MG63 (cell line): ENCODE results near the gene ARHGAP6. TPM values are rescaled to one million over a fixed set of nuclear protein-coding genes. Genes with fewer than 3 reads are reported as not detected.
"Not testable (repeated sequence)": the region's sequence is repeated elsewhere in the genome, so short reads cannot be mapped to it uniquely, and the experiment has no call there.

ENCODE experiments used
- DNase-seq: peaks from one replicate; pipeline ENCODE4 v3.0.0-alpha.2; 2020
- H3K27me3 ChIP-seq: fragments of 250-450 bp; sonication (Bioruptor Pico); 2 replicates; pipeline ENCODE4 v1.5.1; 2020; ENCODE audit warnings: mild to moderate bottlenecking, moderate library complexity
- H3K36me3 ChIP-seq: fragments of 250-450 bp; sonication (Bioruptor Pico); 2 replicates; pipeline ENCODE4 v1.5.1; 2020; ENCODE audit warnings: mild to moderate bottlenecking, moderate library complexity
- H3K4me3 ChIP-seq: fragments of 250-450 bp; sonication (Bioruptor Pico); 2 replicates; pipeline ENCODE4 v1.5.1; 2020; ENCODE audit warnings: mild to moderate bottlenecking, moderate library complexity
- H3K9me3 ChIP-seq: fragments of 250-450 bp; sonication (Bioruptor Pico); 2 replicates; pipeline ENCODE4 v1.5.1; 2020; ENCODE audit warnings: mild to moderate bottlenecking, moderate library complexity
- total RNA-seq: library from RNA; depleted of rRNA; stranded (reverse); fragments of >200 nt; shearing (Covaris generic); gene quantifications from 2 replicates; pipeline ENCODE4 v1.2.3, GENCODE V29; 2014; ENCODE audit warnings: low replicate concordance

The ARHGAP6 gene
- total RNA-seq, 1 experiment from 2014 or later: 0.10 TPM

DNA sequence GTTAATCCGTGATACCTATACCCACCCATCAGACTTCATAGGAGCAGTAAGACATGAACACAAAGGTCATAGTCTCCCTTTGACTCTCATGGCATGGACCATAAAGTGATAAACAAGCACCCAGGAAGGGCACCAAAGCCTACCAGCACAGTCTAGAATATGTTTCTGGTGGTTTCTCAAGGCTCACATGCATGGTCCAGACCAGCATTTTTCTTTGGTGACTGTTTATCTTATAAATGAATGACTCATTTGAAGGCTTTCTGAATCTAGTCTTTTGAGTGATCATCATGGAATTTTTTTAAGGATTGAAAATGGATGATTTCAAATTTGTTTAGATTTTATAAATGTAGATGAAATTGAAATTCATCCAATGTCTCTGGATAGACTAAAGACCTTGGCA, 404.5 kb downstream of the ARHGAP6 start:
- H3K27me3 ChIP-seq: no peaks in the 10 kb centered on the region
- H3K4me3 ChIP-seq: no peak overlapping the region
- H3K36me3 ChIP-seq: no peaks in the 10 kb centered on the region
- peak; percentile 41 for DNase-seq
- no peaks in the 10 kb centered on the region for H3K9me3 ChIP-seq

DNA sequence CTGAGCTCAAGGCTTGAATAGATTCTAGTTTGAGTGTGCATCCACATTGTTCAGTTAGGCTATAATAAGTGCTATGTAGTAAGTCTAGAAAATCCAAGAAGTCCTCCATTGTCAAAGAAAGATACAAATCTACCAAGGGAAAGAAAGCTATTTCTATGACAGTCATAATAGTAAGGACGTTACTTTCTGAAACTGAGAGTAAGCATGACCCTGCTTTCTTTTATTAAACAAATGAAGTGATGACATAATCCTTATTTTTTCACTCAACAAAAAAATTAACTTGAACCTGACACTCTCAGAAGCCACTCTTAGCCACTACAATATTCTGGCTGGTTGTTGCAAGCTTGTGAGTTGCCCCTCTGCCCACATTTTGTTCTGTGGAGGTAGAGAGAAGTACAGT, 406.3 kb downstream of the ARHGAP6 start:
- no peak for DNase-seq
- no peak overlapping the region for H3K4me3 ChIP-seq
- no peaks in the 10 kb centered on the region for H3K27me3 ChIP-seq
- no peaks in the 10 kb centered on the region for H3K36me3 ChIP-seq
- no peaks in the 10 kb centered on the region for H3K9me3 ChIP-seq

DNA sequence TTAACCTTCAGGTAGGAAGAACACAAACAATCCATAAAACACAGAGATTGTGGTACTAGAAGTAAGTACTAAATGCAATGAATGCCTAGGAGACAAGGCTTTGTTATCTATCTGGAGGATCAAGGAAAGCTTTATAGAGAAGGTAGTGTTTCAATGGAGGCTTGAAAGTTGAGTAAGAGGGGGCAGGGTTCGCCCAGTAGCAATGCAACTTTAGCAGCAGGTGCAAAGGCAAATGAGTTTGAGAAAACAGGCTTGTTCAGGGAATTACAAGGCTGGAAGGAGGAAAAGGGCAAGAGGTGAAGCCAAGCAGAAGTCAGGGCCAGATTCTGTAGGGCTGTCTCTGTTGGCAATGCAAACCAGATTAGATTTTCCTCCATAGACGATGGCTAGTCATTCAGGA, 408.0 kb downstream of the ARHGAP6 start:
- Histone ChIP-seq H3K36me3 (no peaks in the 10 kb centered on the region), H3K4me3 (no peak overlapping the region), H3K9me3 (no peaks in the 10 kb centered on the region), H3K27me3 (no peaks in the 10 kb centered on the region)
- DNase-seq: no peak

DNA sequence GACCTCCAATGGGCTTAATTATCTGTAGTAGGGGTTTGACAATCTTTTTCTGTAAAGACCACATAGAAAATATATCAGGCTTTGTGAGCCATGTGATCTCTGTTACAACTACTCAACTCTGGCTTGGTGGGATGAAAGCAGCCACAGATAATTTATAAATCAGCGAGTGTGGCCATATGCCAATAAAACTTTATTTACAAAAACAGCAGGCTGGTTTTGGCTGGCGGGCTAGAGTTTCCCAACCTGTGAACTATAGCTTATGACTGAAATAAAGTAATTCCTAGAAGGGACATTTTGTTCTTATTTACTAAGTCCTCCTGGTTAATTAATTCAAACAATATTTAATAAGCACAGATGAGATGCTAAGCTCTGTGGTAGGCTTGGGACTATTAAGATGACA, 408.4 kb downstream of the ARHGAP6 start:
- no peaks in the 10 kb centered on the region for H3K27me3 ChIP-seq
- H3K36me3 ChIP-seq: no peaks in the 10 kb centered on the region
- no peak overlapping the region for H3K4me3 ChIP-seq
- H3K9me3 ChIP-seq: no peaks in the 10 kb centered on the region
- no peak for DNase-seq

DNA sequence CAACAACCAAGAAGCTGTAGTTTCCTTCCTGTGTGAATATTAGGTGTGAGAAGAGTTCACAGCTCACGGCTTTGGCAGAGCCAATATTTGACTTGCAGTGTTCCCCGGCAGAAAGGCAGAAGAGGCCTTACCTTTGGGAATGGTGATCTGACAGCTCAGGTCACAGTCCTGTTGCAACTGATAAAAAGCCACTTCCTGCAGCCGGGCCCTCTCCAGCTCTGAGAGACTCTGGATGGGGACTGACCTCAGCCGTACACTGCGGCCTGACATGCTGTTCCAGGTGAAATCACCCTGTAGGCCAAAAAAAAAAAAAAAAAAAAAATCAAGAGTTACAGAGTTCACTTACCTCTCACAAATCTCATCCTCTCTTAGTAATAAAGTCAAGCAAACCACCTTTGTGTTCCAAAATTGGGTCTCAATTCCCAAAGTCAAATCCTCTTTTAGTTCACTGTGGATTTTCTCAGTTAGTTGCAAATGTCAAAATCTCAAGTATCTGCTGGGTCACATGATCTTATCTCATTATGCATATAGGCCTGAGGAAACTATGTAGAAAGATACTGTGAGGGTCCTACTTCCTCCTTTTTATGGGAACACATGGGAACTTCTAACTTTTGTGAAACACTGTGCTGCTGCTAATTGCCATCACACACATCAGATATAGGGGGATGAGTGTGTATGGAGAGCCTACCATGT, 411.2 kb downstream of the ARHGAP6 start:
- no peak for DNase-seq
- no peaks in the 10 kb centered on the region for H3K27me3 ChIP-seq
- no peak overlapping the region for H3K4me3 ChIP-seq
- H3K36me3 ChIP-seq: no peaks in the 10 kb centered on the region
- H3K9me3 ChIP-seq: no peaks in the 10 kb centered on the region

DNA sequence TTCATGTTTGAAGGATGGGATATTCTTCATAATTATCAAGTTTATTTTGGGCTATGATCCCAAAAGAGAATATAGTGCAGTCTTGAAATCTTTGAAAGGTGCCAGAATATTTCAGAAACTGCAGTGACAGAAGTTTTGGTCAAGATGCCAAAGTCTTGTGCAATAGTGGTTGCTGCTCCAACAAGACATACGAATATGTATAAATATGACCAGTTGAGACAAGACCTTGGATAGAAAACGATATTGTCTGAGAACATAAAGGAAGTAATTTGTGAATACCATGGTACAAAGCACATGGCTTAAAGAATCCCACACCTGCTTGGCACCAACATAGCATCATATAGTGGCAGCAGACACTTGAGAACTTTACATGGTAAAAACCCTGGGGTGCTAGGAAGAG, 421.1 kb downstream of the ARHGAP6 start:
- H3K9me3 ChIP-seq: no peaks in the 10 kb centered on the region
- peak; percentile 19 for DNase-seq
- no peak overlapping the region for H3K4me3 ChIP-seq
- H3K36me3 ChIP-seq: no peaks in the 10 kb centered on the region
- H3K27me3 ChIP-seq: no peaks in the 10 kb centered on the region

DNA sequence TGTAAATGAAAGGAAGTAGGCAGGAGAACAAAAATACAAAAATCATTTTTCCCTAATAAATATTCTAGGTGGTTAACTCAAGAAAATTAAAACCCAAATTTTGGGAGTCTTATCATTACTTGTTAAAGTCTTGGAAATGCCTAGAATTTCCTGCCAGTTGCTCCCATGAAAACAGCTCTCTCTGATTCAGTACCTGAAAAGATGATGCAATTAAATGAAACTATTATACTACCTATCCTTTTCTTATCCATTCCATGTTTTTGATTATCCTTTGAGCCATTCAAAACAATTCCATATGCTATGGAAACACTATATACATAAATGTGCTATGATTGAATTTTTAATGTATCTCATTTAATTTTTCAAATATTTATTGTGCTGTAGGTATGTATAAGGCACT, 423.0 kb downstream of the ARHGAP6 start:
- no peaks in the 10 kb centered on the region for H3K36me3 ChIP-seq
- H3K9me3 ChIP-seq: no peaks in the 10 kb centered on the region
- no peak for DNase-seq
- no peaks in the 10 kb centered on the region for H3K27me3 ChIP-seq
- no peak overlapping the region for H3K4me3 ChIP-seq

DNA sequence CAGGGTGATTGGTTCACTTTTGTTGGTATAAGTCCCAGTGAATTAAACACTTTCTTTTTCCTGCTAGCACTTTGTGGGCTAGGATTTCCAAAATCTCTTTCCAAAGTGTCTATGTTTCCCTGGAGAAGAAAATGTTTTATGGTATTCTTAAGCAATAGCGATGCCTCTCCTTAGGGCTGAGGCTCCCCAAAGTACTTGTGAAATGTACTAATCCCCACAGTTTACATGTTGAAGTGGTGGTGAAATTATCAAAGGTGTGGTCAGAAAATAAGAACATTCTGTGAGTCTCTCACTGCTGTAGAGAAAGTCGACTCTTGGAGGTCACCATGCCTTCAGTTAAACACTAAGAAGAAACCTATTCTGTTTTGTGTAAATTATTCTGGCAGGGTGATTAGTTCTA, 424.0 kb downstream of the ARHGAP6 start:
- Histone ChIP-seq H3K36me3 (no peaks in the 10 kb centered on the region), H3K27me3 (no peaks in the 10 kb centered on the region), H3K9me3 (no peaks in the 10 kb centered on the region), H3K4me3 (no peak overlapping the region)
- no peak for DNase-seq

DNA sequence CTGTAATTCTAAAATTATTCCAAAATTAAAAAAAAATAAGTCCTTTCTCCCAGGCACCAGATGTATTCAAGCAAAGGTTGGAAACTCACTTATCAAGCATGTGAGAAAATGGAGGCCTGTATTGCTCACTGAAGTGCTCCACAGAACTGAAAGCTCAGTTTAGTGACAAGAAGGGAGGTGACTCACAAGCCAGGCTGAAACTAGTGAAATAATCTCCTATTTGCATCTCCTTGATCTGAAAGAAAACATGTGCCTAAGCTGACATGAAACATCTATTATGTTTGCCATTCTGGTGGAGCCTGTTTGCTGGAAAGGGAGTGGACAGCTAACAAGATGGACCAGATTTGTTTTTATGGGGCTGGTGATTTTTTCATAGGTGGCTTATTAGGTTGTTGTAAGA, 426.5 kb downstream of the ARHGAP6 start:
- Histone ChIP-seq H3K27me3 (no peaks in the 10 kb centered on the region), H3K9me3 (no peaks in the 10 kb centered on the region), H3K4me3 (no peak overlapping the region), H3K36me3 (no peaks in the 10 kb centered on the region)
- DNase-seq: no peak

DNA sequence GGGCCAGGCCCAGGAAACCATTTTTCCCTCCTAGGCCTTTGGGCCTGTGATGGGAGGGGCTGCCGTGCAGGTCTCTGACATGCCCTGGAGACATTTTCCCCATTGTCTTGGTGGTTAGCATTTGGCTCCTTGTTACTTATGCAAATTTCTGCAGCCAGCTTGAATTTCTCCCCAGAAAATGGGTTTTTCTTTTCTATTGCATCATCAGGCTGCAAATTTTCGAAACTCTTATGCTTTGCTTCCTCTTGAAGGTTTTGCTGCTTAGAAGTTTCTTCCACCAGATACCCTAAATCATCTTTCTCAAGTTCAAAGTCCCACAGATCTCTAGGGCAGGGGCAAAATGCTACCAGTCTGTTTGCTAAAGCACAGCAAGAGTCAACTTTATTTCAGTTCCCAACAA, 430.3 kb downstream of the ARHGAP6 start:
- not testable (repeated sequence) for H3K9me3 ChIP-seq, H3K36me3 ChIP-seq, H3K4me3 ChIP-seq, DNase-seq, H3K27me3 ChIP-seq

DNA sequence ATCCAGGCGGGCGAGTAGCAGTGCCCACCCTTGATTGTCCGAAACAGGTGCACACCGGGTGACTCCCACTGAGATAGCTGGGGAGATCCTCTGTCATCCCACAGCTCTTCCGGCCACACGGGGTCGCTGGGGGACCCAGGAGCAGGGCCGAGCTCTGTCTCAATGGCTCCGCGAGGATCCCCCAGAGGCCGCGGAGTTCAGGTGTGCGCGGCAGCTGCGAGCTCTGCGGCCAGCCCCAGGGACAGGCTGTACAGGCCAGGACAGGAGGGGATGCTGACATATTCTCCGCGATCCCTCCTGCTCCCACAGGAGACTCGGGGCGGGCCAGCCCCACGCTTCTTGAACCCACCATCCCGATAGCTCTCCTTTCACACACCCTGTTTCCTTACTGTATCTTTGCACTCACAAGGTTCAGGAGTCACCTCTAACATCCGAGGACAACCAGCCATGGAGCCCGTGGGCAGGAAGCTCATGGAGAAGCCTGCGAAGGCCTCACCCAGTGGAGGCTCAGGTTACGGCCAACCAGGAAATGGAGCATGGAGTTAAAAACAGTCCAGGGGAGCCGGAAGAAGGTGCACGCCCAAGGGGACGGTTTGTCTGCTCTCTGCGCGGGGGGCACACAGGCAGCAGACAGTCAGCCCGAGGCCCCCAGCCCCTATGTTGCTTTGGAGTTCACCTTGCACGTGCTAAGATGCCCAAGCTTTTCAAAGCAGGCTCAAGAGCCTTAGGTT, 450.4 kb downstream of the ARHGAP6 start:
- Histone ChIP-seq H3K27me3 (no peaks in the 10 kb centered on the region), H3K36me3 (no peaks in the 10 kb centered on the region), H3K9me3 (no peaks in the 10 kb centered on the region), H3K4me3 (no peak overlapping the region)
- DNase-seq: no peak

DNA sequence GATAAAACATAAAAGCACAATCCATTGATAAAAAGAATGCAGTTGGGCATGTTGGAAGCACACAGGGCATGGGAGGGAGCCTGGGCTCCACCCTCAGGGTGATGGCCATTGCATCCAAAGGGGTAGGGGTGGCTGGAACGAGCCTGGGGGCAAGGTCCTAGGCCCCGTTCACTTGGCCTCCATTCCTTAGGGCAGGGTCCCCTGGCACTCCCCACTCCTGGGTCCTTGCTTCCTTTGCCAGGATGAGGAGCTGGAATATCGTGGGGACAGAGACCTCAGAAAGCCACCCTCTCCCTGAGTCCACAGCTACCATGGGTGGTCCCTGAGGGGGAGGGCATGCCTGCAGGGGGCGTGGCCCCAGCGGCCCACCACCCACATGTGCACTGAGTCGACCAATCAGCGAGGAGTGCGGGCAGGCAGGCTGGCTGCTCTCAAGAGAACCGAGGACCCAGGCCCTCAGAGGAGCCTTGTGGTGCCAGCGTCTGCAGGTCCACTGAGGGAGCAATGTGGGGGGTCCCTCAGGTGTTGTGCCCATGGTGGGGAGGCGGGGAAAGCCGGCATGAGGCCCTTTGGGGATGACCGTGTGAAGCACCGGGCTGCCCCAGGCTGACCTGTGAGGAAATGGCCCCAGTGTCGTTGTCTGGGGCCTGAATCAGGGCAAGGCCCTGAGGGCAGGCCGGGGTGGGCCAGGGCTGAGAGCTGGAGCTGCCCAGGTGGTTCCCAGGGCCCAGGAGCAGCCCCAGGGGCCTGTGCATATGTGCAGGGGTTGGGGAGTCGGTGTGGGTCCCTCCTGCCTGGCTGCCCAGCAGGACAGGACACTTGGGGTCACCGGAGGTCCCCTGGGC, 451.2 kb downstream of the ARHGAP6 start:
- no peaks in the 10 kb centered on the region for H3K36me3 ChIP-seq
- H3K4me3 ChIP-seq: no peak overlapping the region
- H3K27me3 ChIP-seq: no peaks in the 10 kb centered on the region
- no peaks in the 10 kb centered on the region for H3K9me3 ChIP-seq
- no peak for DNase-seq

DNA sequence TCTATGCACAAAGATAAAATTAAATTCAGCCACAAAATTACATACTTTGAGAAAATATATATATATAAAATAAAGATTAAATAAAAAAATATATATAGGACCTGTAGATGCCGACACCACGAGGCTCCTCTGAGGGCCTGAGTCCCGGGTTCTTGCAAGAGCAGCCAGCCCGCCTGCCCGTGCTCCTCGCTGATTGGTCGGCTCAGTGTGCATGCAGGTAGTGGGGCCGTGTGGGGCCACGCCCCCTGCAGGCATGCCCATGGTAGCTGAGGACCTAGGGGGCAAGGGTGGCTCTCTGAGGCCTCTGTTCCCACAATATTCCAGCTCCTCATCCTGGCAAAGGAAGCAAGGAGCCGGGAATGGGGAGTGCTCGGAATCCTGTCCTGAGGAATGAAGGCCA, 453.0 kb downstream of the ARHGAP6 start:
- Histone ChIP-seq H3K4me3 (no peak overlapping the region), H3K36me3 (no peaks in the 10 kb centered on the region), H3K27me3 (no peaks in the 10 kb centered on the region), H3K9me3 (no peaks in the 10 kb centered on the region)
- no peak for DNase-seq

DNA sequence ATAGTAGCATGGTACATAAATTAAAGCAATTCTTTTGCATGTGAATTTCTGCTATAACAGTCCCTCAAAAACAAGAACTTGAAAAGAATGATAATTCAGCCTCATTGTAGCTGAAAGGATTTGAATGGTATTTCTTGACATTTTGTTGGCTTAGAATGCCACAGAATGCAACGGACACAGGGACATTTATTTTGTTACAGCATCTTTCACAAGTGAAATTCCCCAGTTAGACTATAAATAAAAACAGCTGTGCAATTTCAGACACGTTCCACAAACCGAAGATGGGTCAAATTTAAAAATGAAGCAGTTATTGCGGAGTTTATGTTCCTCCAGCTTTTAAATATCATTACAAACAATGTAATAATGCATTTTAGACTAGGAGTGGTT, 455.3 kb downstream of the ARHGAP6 start:
- H3K36me3 ChIP-seq: no peaks in the 10 kb centered on the region
- no peaks in the 10 kb centered on the region for H3K9me3 ChIP-seq
- H3K4me3 ChIP-seq: no peak overlapping the region
- DNase-seq: no peak
- H3K27me3 ChIP-seq: no peaks in the 10 kb centered on the region

DNA sequence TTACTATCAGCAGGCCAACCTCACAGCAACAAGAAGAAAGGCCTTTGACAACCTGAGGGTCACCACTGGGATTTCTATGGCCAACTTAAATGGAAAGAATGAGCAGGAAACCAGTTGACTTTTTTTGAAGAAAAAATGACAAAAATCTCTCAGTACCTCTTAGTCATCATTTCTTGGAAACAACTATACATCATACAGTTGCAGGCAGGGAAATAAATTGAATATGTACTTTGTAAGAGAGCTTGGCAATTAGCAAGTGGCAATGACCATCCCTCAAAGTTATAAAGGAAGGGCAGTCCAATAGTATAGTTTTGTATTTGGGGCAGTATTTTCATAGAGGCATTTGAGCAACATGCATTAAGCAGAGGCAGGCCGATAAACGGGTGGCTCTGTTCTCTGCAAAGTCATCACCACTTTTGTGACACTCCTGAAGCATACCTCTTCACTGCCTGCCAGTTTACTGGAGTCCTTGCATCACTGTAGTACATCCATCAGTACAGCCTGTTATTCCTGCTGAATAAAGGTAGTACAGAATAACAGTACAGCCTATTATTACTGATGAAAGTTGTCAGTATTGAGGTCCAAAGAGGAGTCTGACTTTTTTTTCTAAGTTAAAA, 455.8 kb downstream of the ARHGAP6 start:
- Histone ChIP-seq H3K4me3 (no peak overlapping the region), H3K9me3 (no peaks in the 10 kb centered on the region), H3K36me3 (no peaks in the 10 kb centered on the region), H3K27me3 (no peaks in the 10 kb centered on the region)
- DNase-seq: no peak

DNA sequence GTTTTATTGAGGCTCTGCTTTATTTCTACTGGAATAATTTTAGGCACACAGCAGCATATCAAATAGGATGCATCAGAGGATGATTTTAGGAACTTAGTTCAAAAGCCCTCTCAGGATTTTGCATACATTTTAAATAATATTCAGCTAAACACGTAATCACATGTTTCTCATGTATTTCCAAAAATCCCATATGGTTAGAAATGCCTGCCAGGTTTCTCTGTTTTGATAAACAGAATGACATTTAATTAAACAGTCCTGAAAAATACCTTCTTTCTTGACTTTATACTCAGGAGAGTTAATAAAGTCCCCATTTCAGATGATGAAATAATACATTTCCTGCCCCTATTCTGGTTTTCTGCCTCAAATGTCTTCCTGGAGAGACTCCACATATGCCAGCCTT, 459.0 kb downstream of the ARHGAP6 start:
- no peaks in the 10 kb centered on the region for H3K9me3 ChIP-seq
- no peaks in the 10 kb centered on the region for H3K27me3 ChIP-seq
- H3K36me3 ChIP-seq: no peaks in the 10 kb centered on the region
- no peak overlapping the region for H3K4me3 ChIP-seq
- no peak for DNase-seq

DNA sequence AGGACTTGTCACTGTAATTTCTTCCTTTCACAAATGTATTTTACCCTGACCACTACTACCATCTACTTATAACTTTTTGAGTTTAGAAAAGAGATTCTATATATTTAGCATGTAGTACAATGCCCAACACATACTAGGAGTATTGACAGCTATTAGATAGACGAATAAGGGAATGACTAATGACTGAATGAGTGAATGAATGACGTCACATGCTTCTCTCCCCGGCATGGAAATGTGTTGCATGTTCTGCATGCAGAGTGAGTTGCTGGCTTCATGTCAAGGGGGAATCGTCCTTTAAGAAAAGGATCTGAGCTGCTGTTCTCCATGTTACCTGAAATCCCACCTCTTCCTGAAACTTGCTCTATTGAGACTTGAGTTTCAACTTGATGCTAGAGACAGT, 459.9 kb downstream of the ARHGAP6 start:
- no peak overlapping the region for H3K4me3 ChIP-seq
- no peaks in the 10 kb centered on the region for H3K9me3 ChIP-seq
- no peaks in the 10 kb centered on the region for H3K36me3 ChIP-seq
- no peak for DNase-seq
- no peaks in the 10 kb centered on the region for H3K27me3 ChIP-seq
